ENCODE results near the gene ARNT2.

ARNT2 gene

GRCh38 chr15:80442728-80443403, 38.7 kb downstream of the ARNT2 start:
- DNase-seq (ENCODE audit: low read depth in 2 of 2) = no peak

- no peak for DNase-seq (ENCODE audit: low read depth in 2 of 2)
These were observed 40.6 kb downstream of the ARNT2 start for GRCh38 chr15:80444680-80445251.

- DNase-seq (ENCODE audit: low read depth in 2 of 2) = no peak
These were observed 41.3 kb downstream of the ARNT2 start for GRCh38 chr15:80445300-80446041.

GRCh38 chr15:80447077-80447476, 42.9 kb downstream of the ARNT2 start:
- no peak for DNase-seq (ENCODE audit: low read depth in 2 of 2)

GRCh38 chr15:80449825-80450224, 45.6 kb downstream of the ARNT2 start:
- no peak for DNase-seq (ENCODE audit: low read depth in 2 of 2)

- no peak for DNase-seq (ENCODE audit: low read depth in 2 of 2)
These were observed 46.7 kb downstream of the ARNT2 start for GRCh38 chr15:80450811-80451321.

GRCh38 chr15:80452166-80452565, 48.0 kb downstream of the ARNT2 start:
- DNase-seq (ENCODE audit: low read depth in 2 of 2) = no peak

GRCh38 chr15:80455051-80455648, 51.0 kb downstream of the ARNT2 start:
- no peak for DNase-seq (ENCODE audit: low read depth in 2 of 2)

- DNase-seq (ENCODE audit: low read depth in 2 of 2) = peak; percentile 2 to 51
These were observed 51.7 kb downstream of the ARNT2 start for GRCh38 chr15:80455668-80456442.

- DNase-seq (ENCODE audit: low read depth in 2 of 2) = no peak
These were observed 52.6 kb downstream of the ARNT2 start for GRCh38 chr15:80456517-80457492.

- no peak for DNase-seq (ENCODE audit: low read depth in 2 of 2)
These were observed 53.7 kb downstream of the ARNT2 start for GRCh38 chr15:80457896-80458295.

- no peak for DNase-seq (ENCODE audit: low read depth in 2 of 2)
These were observed 54.4 kb downstream of the ARNT2 start for GRCh38 chr15:80458580-80458979.

- no peak for DNase-seq (ENCODE audit: low read depth in 2 of 2)
These were observed 55.2 kb downstream of the ARNT2 start for GRCh38 chr15:80459380-80459779.

- DNase-seq (ENCODE audit: low read depth in 2 of 2) = no peak
These were observed 55.6 kb downstream of the ARNT2 start for GRCh38 chr15:80459818-80460217.

- no peak for DNase-seq (ENCODE audit: low read depth in 2 of 2)
These were observed 57.3 kb downstream of the ARNT2 start for GRCh38 chr15:80461356-80462095.

GRCh38 chr15:80462111-80462510, 57.9 kb downstream of the ARNT2 start:
- no peak for DNase-seq (ENCODE audit: low read depth in 2 of 2)

GRCh38 chr15:80462836-80463512, 58.8 kb downstream of the ARNT2 start:
- no peak for DNase-seq (ENCODE audit: low read depth in 2 of 2)

GRCh38 chr15:80464951-80465625, 60.9 kb downstream of the ARNT2 start:
- DNase-seq (ENCODE audit: low read depth in 2 of 2) = no peak

GRCh38 chr15:80465626-80466005, 61.4 kb downstream of the ARNT2 start:
- no peak for DNase-seq (ENCODE audit: low read depth in 2 of 2)

All from stimulated activated CD4-positive, alpha-beta T cell treated with anti-CD3 and anti-CD28 coated beads, Interleukin-15, amount 100 ng/mL, for 48 hours (primary cell).